ENCODE measurements around the gene CMYA5.
"Not testable (repeated sequence)": the region's sequence is repeated elsewhere in the genome, so short reads cannot be mapped to it uniquely, and the experiment has no call there.

Gene CMYA5

GRCh38 chr5:79773612-79774011 lies 84.0 kb downstream of the CMYA5 start:
- H3K36me3 ChIP-seq (ENCODE audit: control insufficient read depth, insufficient read depth, low read length) = no peaks in the 10 kb centered on the region

DNA sequence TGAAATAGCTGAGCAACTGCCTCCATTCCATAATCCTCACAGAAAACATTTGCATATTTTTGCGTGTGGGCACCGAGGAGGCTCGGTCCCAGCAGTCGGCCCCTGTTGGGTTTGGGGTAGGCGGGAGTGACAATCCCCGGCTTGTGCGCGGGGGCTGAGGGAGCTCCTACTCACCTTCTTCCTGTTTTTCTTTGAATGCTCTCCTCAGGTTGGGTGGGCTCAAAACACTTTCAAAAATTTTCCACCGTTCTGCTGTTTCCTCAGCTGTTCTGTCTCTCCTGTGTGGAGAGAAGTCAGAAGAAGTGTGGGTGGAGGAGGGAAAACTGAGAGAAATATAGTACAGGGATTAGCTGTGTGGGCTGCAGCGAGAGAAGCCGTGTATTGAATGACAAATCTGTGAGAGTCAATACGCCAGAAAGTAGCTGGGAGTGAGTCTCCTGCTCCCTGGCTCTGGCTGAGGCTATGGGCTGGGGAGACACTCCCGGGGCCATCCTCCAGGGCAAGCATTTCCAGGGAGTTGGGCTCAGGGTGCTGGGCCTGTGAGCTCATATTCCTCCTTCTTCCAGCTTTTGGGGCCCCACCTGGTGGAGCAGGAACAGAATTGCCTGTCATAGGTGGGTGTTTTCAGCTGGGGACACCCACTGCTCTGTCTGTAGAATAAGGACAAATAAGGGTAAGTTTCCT lies 84.7 kb downstream of the CMYA5 start:
- no peaks in the 10 kb centered on the region for H3K27me3 ChIP-seq (ENCODE audit: control insufficient read depth, insufficient read depth, low read length)
- no peak overlapping the region for H3K27ac ChIP-seq (ENCODE audit: low read depth, low read length)
- no peak overlapping the region for H3K4me3 ChIP-seq (ENCODE audit: low read depth, low read length)
- 0 out of 2 replicates have a peak, but pooled peaks cover 2% of the 10 kb centered on the region for H3K4me1 ChIP-seq (ENCODE audit: control insufficient read depth, insufficient read depth, low read length)
- H3K9me3 ChIP-seq (ENCODE audit: control insufficient read depth, insufficient read depth, low read length) = peaks cover 5% of the 10 kb centered on the region; the same call in 1 of the 2 replicates
- H3K9ac ChIP-seq (ENCODE audit: low read depth, low read length) = no peak overlapping the region
- H3K36me3 ChIP-seq (ENCODE audit: control insufficient read depth, insufficient read depth, low read length) = no peaks in the 10 kb centered on the region

More at GRCh38 chr5:79773612-79774011, 84.0 kb downstream of the CMYA5 start:
- no peak overlapping the region for H3K27ac ChIP-seq (ENCODE audit: low read depth, low read length)
- H3K9me3 ChIP-seq (ENCODE audit: control insufficient read depth, insufficient read depth, low read length) = peaks cover 10% of the 10 kb centered on the region; the same call in 1 of the 2 replicates
- 0 out of 2 replicates have a peak, but pooled peaks cover 2% of the 10 kb centered on the region for H3K4me1 ChIP-seq (ENCODE audit: control insufficient read depth, insufficient read depth, low read length)
- no peaks in the 10 kb centered on the region for H3K27me3 ChIP-seq (ENCODE audit: control insufficient read depth, insufficient read depth, low read length)
- H3K9ac ChIP-seq (ENCODE audit: low read depth, low read length) = no peak overlapping the region
- no peak overlapping the region for H3K4me3 ChIP-seq (ENCODE audit: low read depth, low read length)

DNA sequence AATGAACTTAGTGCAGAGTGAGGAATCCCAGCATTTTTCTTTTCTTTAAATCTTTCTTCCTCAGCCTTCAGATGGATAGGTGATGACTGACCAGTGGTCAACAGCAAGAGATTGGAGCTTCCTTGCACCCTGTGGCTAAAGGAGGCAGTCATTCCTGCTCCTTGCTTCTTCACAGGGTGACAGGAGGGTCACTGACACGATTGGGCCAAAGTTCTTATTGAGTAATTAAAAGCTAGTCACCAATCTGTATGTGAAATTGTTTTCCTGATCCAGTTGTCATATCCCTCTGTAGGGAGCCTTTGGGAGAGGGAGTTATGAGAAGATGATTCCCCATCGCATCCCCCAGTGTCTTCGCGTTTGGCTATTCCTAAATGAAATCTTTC lies 85.2 kb downstream of the CMYA5 start:
- Histone ChIP-seq H3K27me3 (ENCODE audit: control insufficient read depth, insufficient read depth, low read length) (no peaks in the 10 kb centered on the region), H3K4me3 (ENCODE audit: low read depth, low read length) (no peak overlapping the region), H3K9me3 (ENCODE audit: control insufficient read depth, insufficient read depth, low read length) (peaks cover 5% of the 10 kb centered on the region; the same call in 1 of the 2 replicates), H3K4me1 (ENCODE audit: control insufficient read depth, insufficient read depth, low read length) (0 out of 2 replicates have a peak, but pooled peaks cover 2% of the 10 kb centered on the region), H3K27ac (ENCODE audit: low read depth, low read length) (no peak overlapping the region), H3K9ac (ENCODE audit: low read depth, low read length) (no peak overlapping the region), H3K36me3 (ENCODE audit: control insufficient read depth, insufficient read depth, low read length) (no peaks in the 10 kb centered on the region)

DNA sequence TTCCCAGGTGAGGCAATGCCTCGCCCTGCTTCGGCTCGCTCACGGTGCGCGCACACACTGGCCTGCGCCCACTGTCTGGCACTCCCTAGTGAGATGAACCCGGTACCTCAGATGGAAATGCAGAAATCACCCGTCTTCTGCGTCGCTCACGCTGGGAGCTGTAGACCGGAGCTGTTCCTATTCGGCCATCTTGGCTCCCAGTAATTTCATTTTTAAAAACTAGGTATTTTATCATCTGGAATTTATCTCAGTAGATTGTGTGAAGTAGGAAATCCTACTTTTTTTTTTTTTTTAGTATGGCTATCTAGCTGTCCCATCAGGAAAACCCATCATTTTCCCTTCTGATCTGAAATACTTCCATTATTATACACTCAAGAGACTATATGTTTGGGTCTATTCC lies 95.1 kb downstream of the CMYA5 start:
- H3K9ac ChIP-seq (ENCODE audit: low read depth, low read length) = peak overlapping the region; percentile 74

DNA sequence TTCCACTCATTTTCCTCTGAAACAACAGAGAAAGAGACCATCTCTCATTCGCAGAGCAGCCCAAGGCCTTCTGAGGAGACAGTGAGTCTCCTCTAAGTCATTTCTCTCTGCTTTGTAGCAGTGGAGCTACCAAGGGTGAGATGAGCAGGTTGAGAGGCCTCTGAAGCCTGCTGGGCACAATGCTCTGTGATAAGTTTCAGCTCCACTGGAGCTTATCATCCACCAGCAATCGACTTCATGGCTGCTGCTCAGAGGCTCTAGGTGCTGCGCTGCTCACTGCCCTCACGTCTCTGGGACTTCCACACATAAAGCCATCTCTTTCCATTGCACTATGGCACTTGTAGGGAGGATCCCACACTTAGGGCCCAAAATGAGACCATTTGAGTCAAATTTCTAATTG lies 96.3 kb downstream of the CMYA5 start:
- Histone ChIP-seq H3K27ac (ENCODE audit: low read depth, low read length) (no peak overlapping the region), H3K9ac (ENCODE audit: low read depth, low read length) (no peak overlapping the region), H3K4me1 (ENCODE audit: control insufficient read depth, insufficient read depth, low read length) (no peaks in the 10 kb centered on the region), H3K4me3 (ENCODE audit: low read depth, low read length) (no peak overlapping the region), H3K9me3 (ENCODE audit: control insufficient read depth, insufficient read depth, low read length) (no peaks in the 10 kb centered on the region), H3K27me3 (ENCODE audit: control insufficient read depth, insufficient read depth, low read length) (no peaks in the 10 kb centered on the region), H3K36me3 (ENCODE audit: control insufficient read depth, insufficient read depth, low read length) (no peaks in the 10 kb centered on the region)

More for the DNA sequence above, 95.1 kb downstream of the CMYA5 start:
- not testable (repeated sequence) for H3K4me1 ChIP-seq (ENCODE audit: control insufficient read depth, insufficient read depth, low read length); H3K27ac ChIP-seq (ENCODE audit: low read depth, low read length); H3K27me3 ChIP-seq (ENCODE audit: control insufficient read depth, insufficient read depth, low read length); H3K36me3 ChIP-seq (ENCODE audit: control insufficient read depth, insufficient read depth, low read length); H3K9me3 ChIP-seq (ENCODE audit: control insufficient read depth, insufficient read depth, low read length)
- peak overlapping the region; percentile 57 for H3K4me3 ChIP-seq (ENCODE audit: low read depth, low read length)

GRCh38 chr5:79787448-79787847 lies 97.8 kb downstream of the CMYA5 start:
- Histone ChIP-seq H3K9me3 (ENCODE audit: control insufficient read depth, insufficient read depth, low read length) (no peaks in the 10 kb centered on the region), H3K4me1 (ENCODE audit: control insufficient read depth, insufficient read depth, low read length) (no peaks in the 10 kb centered on the region), H3K9ac (ENCODE audit: low read depth, low read length) (no peak overlapping the region), H3K4me3 (ENCODE audit: low read depth, low read length) (no peak overlapping the region), H3K27ac (ENCODE audit: low read depth, low read length) (no peak overlapping the region), H3K36me3 (ENCODE audit: control insufficient read depth, insufficient read depth, low read length) (no peaks in the 10 kb centered on the region), H3K27me3 (ENCODE audit: control insufficient read depth, insufficient read depth, low read length) (no peaks in the 10 kb centered on the region)

DNA sequence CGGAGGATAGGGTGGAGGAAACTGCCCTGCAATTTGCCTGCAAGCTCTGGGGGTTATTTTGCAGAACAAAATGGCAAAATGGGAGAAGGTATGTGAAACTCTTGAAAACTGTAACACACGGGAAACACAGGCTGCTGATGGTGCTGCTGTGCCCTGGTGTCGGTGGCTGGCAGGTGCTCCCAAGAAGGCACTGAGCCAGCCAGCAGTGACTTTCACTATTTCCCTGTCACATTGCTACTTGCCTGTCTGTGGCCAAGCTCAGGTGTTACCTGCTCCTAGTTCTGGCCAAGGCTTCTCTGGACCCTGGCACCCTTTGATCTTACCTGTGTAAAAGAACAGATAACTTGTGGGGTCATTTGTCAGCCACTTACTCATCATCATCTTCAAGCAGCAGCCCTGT lies 102.2 kb downstream of the CMYA5 start:
- Histone ChIP-seq H3K9me3 (ENCODE audit: control insufficient read depth, insufficient read depth, low read length) (no peaks in the 10 kb centered on the region), H3K27me3 (ENCODE audit: control insufficient read depth, insufficient read depth, low read length) (no peaks in the 10 kb centered on the region), H3K9ac (ENCODE audit: low read depth, low read length) (no peak overlapping the region), H3K4me1 (ENCODE audit: control insufficient read depth, insufficient read depth, low read length) (no peaks in the 10 kb centered on the region), H3K27ac (ENCODE audit: low read depth, low read length) (no peak overlapping the region), H3K36me3 (ENCODE audit: control insufficient read depth, insufficient read depth, low read length) (no peaks in the 10 kb centered on the region), H3K4me3 (ENCODE audit: low read depth, low read length) (no peak overlapping the region)

GRCh38 chr5:79792463-79792862 lies 102.8 kb downstream of the CMYA5 start:
- Histone ChIP-seq H3K9ac (ENCODE audit: low read depth, low read length) (no peak overlapping the region), H3K27me3 (ENCODE audit: control insufficient read depth, insufficient read depth, low read length) (no peaks in the 10 kb centered on the region), H3K36me3 (ENCODE audit: control insufficient read depth, insufficient read depth, low read length) (no peaks in the 10 kb centered on the region), H3K4me1 (ENCODE audit: control insufficient read depth, insufficient read depth, low read length) (no peaks in the 10 kb centered on the region), H3K27ac (ENCODE audit: low read depth, low read length) (no peak overlapping the region), H3K9me3 (ENCODE audit: control insufficient read depth, insufficient read depth, low read length) (no peaks in the 10 kb centered on the region), H3K4me3 (ENCODE audit: low read depth, low read length) (no peak overlapping the region)

- Histone ChIP-seq H3K9ac (ENCODE audit: low read depth, low read length) (no peak overlapping the region), H3K4me3 (ENCODE audit: low read depth, low read length) (no peak overlapping the region), H3K36me3 (ENCODE audit: control insufficient read depth, insufficient read depth, low read length) (no peaks in the 10 kb centered on the region), H3K27ac (ENCODE audit: low read depth, low read length) (no peak overlapping the region), H3K27me3 (ENCODE audit: control insufficient read depth, insufficient read depth, low read length) (no peaks in the 10 kb centered on the region), H3K4me1 (ENCODE audit: control insufficient read depth, insufficient read depth, low read length) (no peaks in the 10 kb centered on the region), H3K9me3 (ENCODE audit: control insufficient read depth, insufficient read depth, low read length) (no peaks in the 10 kb centered on the region)
These were observed 103.7 kb downstream of the CMYA5 start for GRCh38 chr5:79793304-79793703.

DNA sequence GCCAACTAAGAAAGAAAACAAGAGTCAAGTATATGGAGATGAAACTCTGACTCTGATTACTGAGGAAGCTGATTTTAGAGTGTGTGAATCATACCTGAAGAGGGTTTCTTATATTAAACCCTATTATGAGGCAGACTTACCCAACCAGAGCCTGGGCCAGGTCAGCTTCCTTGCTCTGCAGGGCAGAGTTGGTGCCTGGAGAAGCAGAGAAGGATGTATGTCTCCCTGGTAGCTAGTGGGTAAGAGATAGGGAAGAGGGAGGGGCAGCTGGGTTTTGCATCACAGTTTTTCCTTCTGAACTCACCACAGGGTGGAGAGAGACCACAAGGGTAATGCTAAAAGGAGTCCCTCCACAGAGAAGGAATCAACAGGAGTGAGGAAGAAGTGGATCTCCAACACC lies 104.1 kb downstream of the CMYA5 start:
- Histone ChIP-seq H3K9ac (ENCODE audit: low read depth, low read length) (no peak overlapping the region), H3K4me3 (ENCODE audit: low read depth, low read length) (no peak overlapping the region), H3K9me3 (ENCODE audit: control insufficient read depth, insufficient read depth, low read length) (no peaks in the 10 kb centered on the region)

GRCh38 chr5:79794347-79794746 lies 104.7 kb downstream of the CMYA5 start:
- H3K9ac ChIP-seq (ENCODE audit: low read depth, low read length) = no peak overlapping the region
- no peaks in the 10 kb centered on the region for H3K9me3 ChIP-seq (ENCODE audit: control insufficient read depth, insufficient read depth, low read length)
- H3K4me3 ChIP-seq (ENCODE audit: low read depth, low read length) = no peak overlapping the region
- no peaks in the 10 kb centered on the region for H3K4me1 ChIP-seq (ENCODE audit: control insufficient read depth, insufficient read depth, low read length)
- H3K36me3 ChIP-seq (ENCODE audit: control insufficient read depth, insufficient read depth, low read length) = no peaks in the 10 kb centered on the region
- no peaks in the 10 kb centered on the region for H3K27me3 ChIP-seq (ENCODE audit: control insufficient read depth, insufficient read depth, low read length)
- no peak overlapping the region for H3K27ac ChIP-seq (ENCODE audit: low read depth, low read length)

More for the DNA sequence above, 104.1 kb downstream of the CMYA5 start:
- no peaks in the 10 kb centered on the region for H3K4me1 ChIP-seq (ENCODE audit: control insufficient read depth, insufficient read depth, low read length)
- no peaks in the 10 kb centered on the region for H3K27me3 ChIP-seq (ENCODE audit: control insufficient read depth, insufficient read depth, low read length)
- no peak overlapping the region for H3K27ac ChIP-seq (ENCODE audit: low read depth, low read length)
- no peaks in the 10 kb centered on the region for H3K36me3 ChIP-seq (ENCODE audit: control insufficient read depth, insufficient read depth, low read length)

Measured in HUES48 (cell line).